Tibial nerve (tissue), 4 donors: ENCODE measurements around the gene TGIF1. TPM values are rescaled to one million over a fixed set of nuclear protein-coding genes. Genes with fewer than 3 reads are reported as not detected.
A peak's percentile ranks its signal among the peaks of the same experiment; 100 is the strongest.

Source experiments
- DNase-seq, 2 donors: peaks; one replicate each; pipeline ENCODE4 v3.0.0-alpha.2; 2019; ENCODE audit warnings: low spot score in 2 of 2
- H3K27ac ChIP-seq, 4 donors: fragments of 200-600 bp; sonication (generic) in 3 of 4; one replicate each; pipeline ENCODE4 v1.5.1; 2017 to 2019; ENCODE audit warnings: mild to moderate bottlenecking in 1 of 4
- H3K27me3 ChIP-seq, 2 donors: fragments of 200-600 bp; sonication (generic) in 1 of 2; one replicate each; pipeline versions ENCODE4 v1.5.1 to v1.6.0; 2017 to 2019
- H3K36me3 ChIP-seq, 3 donors: fragments of 200-600 bp; sonication (generic); one replicate each; pipeline ENCODE4 v1.5.1; 2018 to 2019
- H3K4me1 ChIP-seq, 4 donors: fragments of 200-600 bp; sonication (generic) in 3 of 4; one replicate each; pipeline ENCODE4 v1.5.1; 2017 to 2019
- H3K4me3 ChIP-seq, 4 donors: fragments of 200-600 bp; sonication (generic) in 3 of 4; one replicate each; pipeline ENCODE4 v1.5.1; 2017 to 2019; ENCODE audit warnings: mild to moderate bottlenecking in 1 of 4, moderate library complexity in 1 of 4
- H3K9me3 ChIP-seq, 4 donors: fragments of 200-600 bp; sonication (generic) in 3 of 4; one replicate each; pipeline ENCODE4 v1.5.1; 2017 to 2019
- CTCF ChIP-seq, 5 experiments: fragments of 200-600 bp in 3 of 5; fragments of 450-650 bp in 2 of 5; sonication (generic) in 3 of 5; IDR thresholded peaks; one replicate each; pipeline ENCODE4 v1.5.1; 2016 to 2019; ENCODE audit warnings: antibody characterized with exemption in 5 of 5, mild to moderate bottlenecking in 3 of 5, moderate library complexity in 2 of 5
- EP300 ChIP-seq, 2 donors: sonication (generic); formaldehyde crosslinking; IDR thresholded peaks; one replicate each; pipeline ENCODE4 v1.6.1; 2017; ENCODE audit warnings: antibody characterized with exemption in 2 of 2, mild to moderate bottlenecking in 1 of 2
- POLR2A ChIP-seq, 2 donors: fragments of 450-650 bp; IDR thresholded peaks; one replicate each; pipeline ENCODE4 v1.6.1; 2017; ENCODE audit warnings: antibody characterized with exemption in 2 of 2, mild to moderate bottlenecking in 2 of 2, moderate library complexity in 2 of 2
- WGBS, 2 donors: methylation state at CpG; one replicate each; pipeline ENCODE4 v1.1.5; 2018; 5-methylcytosine and 5-hydroxymethylcytosine counted together
- total RNA-seq, 4 donors: library from RNA; depleted of rRNA; stranded (reverse); fragments of >200 nt; gene quantifications; one replicate each; pipeline ENCODE4 v1.1.0, GENCODE V29; 2016

Gene TGIF1
- total RNA-seq, 4 donors from 2014 or later = 59.2 to 86.1 (median 70.1) TPM

DNA sequence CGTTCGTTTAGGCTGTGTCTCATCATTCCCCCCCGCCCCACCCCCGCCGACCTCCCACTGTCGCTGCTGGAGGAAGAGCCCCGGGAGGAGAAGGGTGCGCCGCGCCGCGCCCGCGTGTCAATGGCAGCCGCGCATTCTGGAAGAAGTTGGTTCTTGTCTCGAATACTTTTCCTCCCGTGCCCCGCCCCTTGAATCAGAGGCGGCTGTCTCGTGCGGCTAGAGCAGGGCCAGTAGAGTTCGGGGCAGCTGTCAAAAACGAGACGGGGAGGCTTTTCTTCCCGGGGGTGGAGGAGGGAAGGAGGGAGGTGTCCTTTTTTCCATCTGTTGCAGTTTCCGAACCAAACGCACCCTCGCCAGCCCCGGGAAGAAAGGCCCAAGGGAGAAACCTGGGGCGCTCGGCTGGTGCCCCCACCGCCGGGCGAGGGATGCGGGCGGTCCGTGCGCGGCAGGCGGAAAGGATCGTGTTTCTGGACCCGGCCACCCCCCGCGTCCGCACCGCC, 410 bp upstream of the TGIF1 start:
- DNase-seq = no peak
- WGBS, 2 donors = 0 to 1% methylated on average over 25 to 36 of the region's 47 CpGs
- TF ChIP-seq EP300 (IDR thresholded peaks at IDR 0.05) (peak in 1 of 2 donors; percentile 3), POLR2A (IDR thresholded peaks at IDR 0.05) (no peak)

GRCh38 chr18:3450799-3451182, 819 bp downstream of the TGIF1 start:
- Histone ChIP-seq H3K27ac (peak overlapping the region; percentile 97 to 99 (median 98)), H3K4me3 (peak overlapping the region; percentile 64 to 92 (median 80)), H3K9me3 (no peaks in the 10 kb centered on the region), H3K4me1 (peaks cover 0 to 33% (median 21%) of the 10 kb centered on the region in 4 donors), H3K27me3 (no peaks in the 10 kb centered on the region), H3K36me3 (no peaks in the 10 kb centered on the region)
- DNase-seq = no peak
- 0% methylated on average over 22 to 26 of the region's 30 CpGs for WGBS, 2 donors
- no peak for TF ChIP-seq EP300 (IDR thresholded peaks at IDR 0.05)
- no peak for TF ChIP-seq CTCF (IDR thresholded peaks at IDR 0.05)
- no peak for TF ChIP-seq POLR2A (IDR thresholded peaks at IDR 0.05)

More for the DNA sequence above, 410 bp upstream of the TGIF1 start:
- Histone ChIP-seq H3K4me3 (peak overlapping the region; percentile 64 to 92 (median 80)), H3K4me1 (peaks cover 0 to 22% (median 11%) of the 10 kb centered on the region in 4 donors), H3K27ac (peak overlapping the region; percentile 97 to 99 (median 98)), H3K9me3 (no peaks in the 10 kb centered on the region), H3K27me3 (no peaks in the 10 kb centered on the region), H3K36me3 (no peaks in the 10 kb centered on the region)

DNA sequence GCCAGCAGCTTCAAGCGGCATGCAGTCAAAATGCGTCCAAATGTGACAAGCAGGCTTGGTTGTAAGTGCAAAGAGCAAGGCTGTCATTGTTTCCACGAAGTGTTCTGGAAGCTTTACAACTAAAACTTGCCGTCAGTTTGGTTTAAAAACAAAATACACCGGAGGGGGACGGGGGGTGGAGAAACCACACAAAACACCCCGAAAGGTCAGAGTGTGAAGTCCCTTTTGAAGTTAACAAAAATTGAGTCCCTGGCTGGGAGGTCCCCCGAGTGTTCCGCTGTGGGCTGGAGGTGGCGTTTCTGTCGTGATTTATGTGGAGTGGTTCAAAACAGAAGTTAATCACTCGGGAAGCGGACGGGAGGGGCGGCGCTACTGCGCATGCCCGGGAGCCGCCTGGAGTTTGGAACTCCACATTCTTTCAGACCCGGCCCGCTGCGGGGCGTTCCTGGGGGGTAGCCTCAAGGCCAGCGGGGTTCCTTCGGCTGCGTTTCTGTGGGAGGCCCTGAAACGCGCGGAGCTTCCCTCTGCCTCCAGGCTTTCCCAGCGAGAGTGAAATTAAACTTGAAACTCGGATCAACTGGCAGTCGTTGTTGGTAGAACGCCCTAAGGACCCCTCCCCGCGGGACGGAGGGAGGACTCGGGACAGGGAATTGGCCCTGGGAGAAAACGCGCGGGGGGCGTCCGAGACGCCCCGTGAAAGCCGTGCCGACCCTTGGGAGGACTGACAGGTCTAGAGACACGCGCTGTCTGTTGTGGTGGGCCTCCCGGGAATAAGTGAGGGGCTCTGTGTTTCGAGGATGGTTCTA, 1.4 kb downstream of the TGIF1 start:
- Histone ChIP-seq H3K9me3 (no peaks in the 10 kb centered on the region), H3K36me3 (peaks cover 0 to 3% (median 0%) of the 10 kb centered on the region in 3 donors), H3K27me3 (no peaks in the 10 kb centered on the region), H3K27ac (peak overlapping the region; percentile 97 to 99 (median 98)), H3K4me1 (peaks cover 0 to 34% (median 24%) of the 10 kb centered on the region in 4 donors), H3K4me3 (peak overlapping the region; percentile 64 to 92 (median 80))
- 0% methylated on average over 28 to 50 of the region's 50 CpGs for WGBS, 2 donors
- TF ChIP-seq CTCF (IDR thresholded peaks at IDR 0.05) (peak in 1 of 5 experiments; percentile 25), EP300 (IDR thresholded peaks at IDR 0.05) (peak; percentile 40 to 99), POLR2A (IDR thresholded peaks at IDR 0.05) (peak in 1 of 2 donors; percentile 96)
- DNase-seq = peak; percentile 93

DNA sequence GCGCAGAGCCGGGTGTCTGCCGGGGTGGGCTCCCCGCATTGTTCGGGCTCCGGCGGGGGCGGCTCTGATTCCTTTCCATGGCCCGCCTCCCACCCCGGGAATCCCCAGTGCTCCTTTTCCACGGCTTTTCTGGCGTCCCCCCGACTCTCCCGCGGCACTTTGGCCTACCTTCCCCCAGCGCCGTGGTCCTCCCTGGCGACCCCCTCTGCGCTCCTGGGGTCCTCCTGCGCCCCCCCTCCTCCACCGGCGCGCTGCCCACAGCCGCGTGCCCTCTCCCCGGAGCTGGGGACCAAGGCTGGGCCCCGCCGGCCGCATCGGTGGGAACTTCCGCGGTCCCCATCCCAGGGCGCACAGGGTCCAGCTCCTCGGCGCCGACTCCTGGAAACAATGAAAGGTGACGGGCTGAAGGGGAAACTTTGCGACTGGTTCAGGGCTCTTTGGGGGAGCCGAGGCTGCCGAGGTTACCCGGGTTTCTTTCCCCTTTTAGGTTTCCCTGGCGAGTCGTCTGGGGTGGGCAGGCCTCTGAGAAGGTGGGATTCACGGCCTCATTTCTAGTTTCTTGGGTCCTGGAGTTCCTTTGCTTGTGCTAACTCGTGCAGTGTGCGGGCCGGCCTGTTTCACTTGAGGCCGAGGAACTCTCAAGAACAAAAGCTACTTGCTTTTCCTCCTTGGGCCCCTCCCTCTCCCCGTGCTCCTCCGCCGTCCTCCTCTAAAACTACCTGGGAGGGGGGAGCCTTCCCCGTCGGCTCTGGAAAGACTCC, 2.2 kb downstream of the TGIF1 start:
- Histone ChIP-seq H3K4me3 (peak overlapping the region; percentile 64 to 92 (median 80)), H3K4me1 (peaks cover 0 to 35% (median 24%) of the 10 kb centered on the region in 4 donors), H3K36me3 (peaks cover 0 to 11% (median 0%) of the 10 kb centered on the region in 3 donors), H3K27me3 (no peaks in the 10 kb centered on the region), H3K9me3 (no peaks in the 10 kb centered on the region), H3K27ac (peak overlapping the region; percentile 97 to 99 (median 98))
- WGBS, 2 donors = 1% methylated on average over 42 to 46 of the region's 53 CpGs
- TF ChIP-seq EP300 (IDR thresholded peaks at IDR 0.05) (peak in 1 of 2 donors; percentile 65), POLR2A (IDR thresholded peaks at IDR 0.05) (peak in 1 of 2 donors; percentile 53), CTCF (IDR thresholded peaks at IDR 0.05) (peak in 1 of 5 experiments; percentile 7)
- DNase-seq = peak; percentile 50 to 55

GRCh38 chr18:3452750-3453539, 3.0 kb downstream of the TGIF1 start:
- DNase-seq = no peak
- Histone ChIP-seq H3K9me3 (no peaks in the 10 kb centered on the region), H3K36me3 (peaks cover 0 to 19% (median 0%) of the 10 kb centered on the region in 3 donors), H3K4me1 (peaks cover 0 to 40% (median 24%) of the 10 kb centered on the region in 4 donors), H3K27ac (peak overlapping the region; percentile 97 to 99 (median 98)), H3K27me3 (no peaks in the 10 kb centered on the region), H3K4me3 (peak overlapping the region; percentile 64 to 92 (median 80))
- WGBS, 2 donors = 44 to 45% methylated on average over 17 of the region's 17 CpGs
- no peak for TF ChIP-seq EP300 (IDR thresholded peaks at IDR 0.05)
- TF ChIP-seq POLR2A (IDR thresholded peaks at IDR 0.05) = no peak
- no peak for TF ChIP-seq CTCF (IDR thresholded peaks at IDR 0.05)
